SH-SY5Y (cell line): ENCODE results near the gene C12orf57.

Source experiments
- GATA2 ChIP-seq: IDR thresholded peaks from 2 replicates; pipeline ENCODE4 v1.6.1; 2011; ENCODE audit warnings: mild to moderate bottlenecking, low read depth, low read length
- GATA3 ChIP-seq: IDR thresholded peaks from 2 replicates; pipeline ENCODE4 v1.6.1; 2011; ENCODE audit warnings: low read depth, mild to moderate bottlenecking, low read length, moderate library complexity

- TF ChIP-seq GATA2 (no peak), GATA3 (no peak)
Measured at GRCh38 chr12:6946033-6946919, 2.5 kb downstream of the C12orf57 start.
